Measurements from ENCODE around the gene SLC50A1. TPM values are rescaled to one million over a fixed set of nuclear protein-coding genes. Genes with fewer than 3 reads are reported as not detected.

Gene SLC50A1
- total RNA-seq, 1 experiment from 2014 or later, result 67.4 TPM

DNA sequence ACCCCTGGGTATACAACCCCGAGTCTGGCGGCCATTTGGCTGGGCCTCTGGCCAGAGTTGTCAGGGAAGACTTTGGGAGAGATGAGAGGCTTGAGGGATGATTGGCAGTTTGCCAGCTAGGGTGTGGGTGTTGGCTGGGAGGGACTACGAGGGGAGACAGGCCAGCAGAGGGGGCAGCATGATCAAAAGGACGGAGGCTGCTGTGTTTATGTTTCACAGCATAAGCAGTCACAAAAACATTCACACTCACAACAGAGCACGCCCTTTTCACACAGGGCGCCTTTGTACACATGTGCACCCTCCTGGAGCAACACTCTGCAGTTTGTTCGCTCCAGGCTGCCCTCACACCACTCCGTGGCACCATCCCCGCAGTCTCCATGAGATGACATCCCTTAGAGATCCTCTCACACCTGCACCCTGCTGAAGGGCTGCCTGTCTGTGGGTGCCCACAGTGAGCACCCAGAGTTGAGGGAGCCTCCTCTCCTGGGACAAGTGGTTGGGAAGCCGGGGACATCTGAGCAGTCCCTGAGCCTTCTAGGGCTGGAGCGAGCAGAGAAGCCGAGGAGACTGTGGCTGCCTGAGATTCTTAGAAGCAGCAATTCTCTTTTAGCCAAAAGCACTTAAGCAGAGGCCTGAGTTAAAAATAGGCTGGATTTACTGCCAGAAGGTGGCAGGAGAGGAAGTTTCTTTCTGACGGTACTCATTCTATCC is 41.6 kb upstream of the SLC50A1 start:
- no peak overlapping the region for H3K4me3 ChIP-seq (ENCODE audit: low read depth in 2 of 2, low read length in 2 of 2)
- no peaks in the 10 kb centered on the region for H3K9me3 ChIP-seq (ENCODE audit: control insufficient read depth, insufficient read depth, low read depth, low read length)
- DNase-seq (ENCODE audit: low read depth, low spot score) (no peak), ATAC-seq (peak; percentile 80)
- CTCF ChIA-PET, result interaction anchor here (0.6 kb wide), 1 partner anchor 93 kb away, joined by 5 read pairs; no protein-coding TSS in a partner anchor
- H3K4me1 ChIP-seq (ENCODE audit: control insufficient read depth, insufficient read depth, low read length), result peaks cover 16% of the 10 kb centered on the region; the same call in 1 of the 2 replicates
- H3K36me3 ChIP-seq (ENCODE audit: control insufficient read depth, insufficient read depth, low read length), result no peaks in the 10 kb centered on the region
- POLR2A ChIA-PET, result no interaction called here
- peaks cover 2% of the 10 kb centered on the region; the same call in 1 of the 2 replicates for H3K27me3 ChIP-seq (ENCODE audit: control insufficient read depth, insufficient read depth, low read length)
- intact Hi-C loops (cut with micrococcal nuclease; ENCODE audit: unreplicated experiment), result loop anchor here (2.0 to 5.0 kb wide), 2 partner anchors 33 to 75 kb away; partner anchors contain the start of gene EFNA1
- no peak overlapping the region for H3K27ac ChIP-seq (ENCODE audit: low read length)
- TF ChIP-seq, protein P1, sequence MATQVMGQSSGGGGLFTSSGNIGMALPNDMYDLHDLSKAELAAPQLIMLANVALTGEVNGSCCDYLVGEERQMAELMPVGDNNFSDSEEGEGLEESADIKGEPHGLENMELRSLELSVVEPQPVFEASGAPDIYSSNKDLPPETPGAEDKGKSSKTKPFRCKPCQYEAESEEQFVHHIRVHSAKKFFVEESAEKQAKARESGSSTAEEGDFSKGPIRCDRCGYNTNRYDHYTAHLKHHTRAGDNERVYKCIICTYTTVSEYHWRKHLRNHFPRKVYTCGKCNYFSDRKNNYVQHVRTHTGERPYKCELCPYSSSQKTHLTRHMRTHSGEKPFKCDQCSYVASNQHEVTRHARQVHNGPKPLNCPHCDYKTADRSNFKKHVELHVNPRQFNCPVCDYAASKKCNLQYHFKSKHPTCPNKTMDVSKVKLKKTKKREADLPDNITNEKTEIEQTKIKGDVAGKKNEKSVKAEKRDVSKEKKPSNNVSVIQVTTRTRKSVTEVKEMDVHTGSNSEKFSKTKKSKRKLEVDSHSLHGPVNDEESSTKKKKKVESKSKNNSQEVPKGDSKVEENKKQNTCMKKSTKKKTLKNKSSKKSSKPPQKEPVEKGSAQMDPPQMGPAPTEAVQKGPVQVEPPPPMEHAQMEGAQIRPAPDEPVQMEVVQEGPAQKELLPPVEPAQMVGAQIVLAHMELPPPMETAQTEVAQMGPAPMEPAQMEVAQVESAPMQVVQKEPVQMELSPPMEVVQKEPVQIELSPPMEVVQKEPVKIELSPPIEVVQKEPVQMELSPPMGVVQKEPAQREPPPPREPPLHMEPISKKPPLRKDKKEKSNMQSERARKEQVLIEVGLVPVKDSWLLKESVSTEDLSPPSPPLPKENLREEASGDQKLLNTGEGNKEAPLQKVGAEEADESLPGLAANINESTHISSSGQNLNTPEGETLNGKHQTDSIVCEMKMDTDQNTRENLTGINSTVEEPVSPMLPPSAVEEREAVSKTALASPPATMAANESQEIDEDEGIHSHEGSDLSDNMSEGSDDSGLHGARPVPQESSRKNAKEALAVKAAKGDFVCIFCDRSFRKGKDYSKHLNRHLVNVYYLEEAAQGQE (IDR thresholded peaks at IDR 0.05; ENCODE audit: insufficient read depth in 1 of 2, low read depth in 2 of 2, low read length in 1 of 2), result no peak
- TF ChIP-seq, protein P2, sequence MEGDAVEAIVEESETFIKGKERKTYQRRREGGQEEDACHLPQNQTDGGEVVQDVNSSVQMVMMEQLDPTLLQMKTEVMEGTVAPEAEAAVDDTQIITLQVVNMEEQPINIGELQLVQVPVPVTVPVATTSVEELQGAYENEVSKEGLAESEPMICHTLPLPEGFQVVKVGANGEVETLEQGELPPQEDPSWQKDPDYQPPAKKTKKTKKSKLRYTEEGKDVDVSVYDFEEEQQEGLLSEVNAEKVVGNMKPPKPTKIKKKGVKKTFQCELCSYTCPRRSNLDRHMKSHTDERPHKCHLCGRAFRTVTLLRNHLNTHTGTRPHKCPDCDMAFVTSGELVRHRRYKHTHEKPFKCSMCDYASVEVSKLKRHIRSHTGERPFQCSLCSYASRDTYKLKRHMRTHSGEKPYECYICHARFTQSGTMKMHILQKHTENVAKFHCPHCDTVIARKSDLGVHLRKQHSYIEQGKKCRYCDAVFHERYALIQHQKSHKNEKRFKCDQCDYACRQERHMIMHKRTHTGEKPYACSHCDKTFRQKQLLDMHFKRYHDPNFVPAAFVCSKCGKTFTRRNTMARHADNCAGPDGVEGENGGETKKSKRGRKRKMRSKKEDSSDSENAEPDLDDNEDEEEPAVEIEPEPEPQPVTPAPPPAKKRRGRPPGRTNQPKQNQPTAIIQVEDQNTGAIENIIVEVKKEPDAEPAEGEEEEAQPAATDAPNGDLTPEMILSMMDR (IDR thresholded peaks at IDR 0.05), result peak; percentile 75
- in situ Hi-C loops (cut with HindIII; ENCODE audit: low pct_unique_long_range_greater_than_20kb, low sequenced_read_pairs), result no loop called here
- no TSS peak for BruUV-seq (replicated peaks)

DNA sequence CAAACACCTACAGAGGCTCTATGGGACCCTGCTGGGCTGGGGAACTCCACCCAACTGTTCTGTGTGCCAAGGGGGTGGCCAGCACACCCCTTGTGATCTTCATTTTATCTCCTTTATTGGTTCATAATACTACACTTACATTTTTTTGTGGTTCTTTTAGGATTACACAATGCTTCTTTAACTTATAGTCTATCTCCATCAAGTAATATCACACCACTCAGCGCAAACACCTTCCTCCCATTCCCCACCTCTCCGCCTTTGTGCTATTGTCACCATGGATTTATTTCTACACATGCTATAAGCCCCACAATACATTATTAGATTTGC is 41.1 kb upstream of the SLC50A1 start:
- BruUV-seq (replicated peaks), result no TSS peak
- in situ Hi-C loops (cut with HindIII; ENCODE audit: low pct_unique_long_range_greater_than_20kb, low sequenced_read_pairs), result no loop called here
- intact Hi-C loops (cut with micrococcal nuclease; ENCODE audit: unreplicated experiment), result loop anchor here (5.0 kb wide), 1 partner anchor 33 kb away; the partner anchor contains the start of gene EFNA1
- no peak for ATAC-seq
- no peak for DNase-seq (ENCODE audit: low read depth, low spot score)
- Histone ChIP-seq H3K4me3 (ENCODE audit: low read depth in 2 of 2, low read length in 2 of 2) (no peak overlapping the region), H3K9me3 (ENCODE audit: control insufficient read depth, insufficient read depth, low read depth, low read length) (no peaks in the 10 kb centered on the region), H3K4me1 (ENCODE audit: control insufficient read depth, insufficient read depth, low read length) (peaks cover 16% of the 10 kb centered on the region; the same call in 1 of the 2 replicates), H3K27me3 (ENCODE audit: control insufficient read depth, insufficient read depth, low read length) (peaks cover 2% of the 10 kb centered on the region; the same call in 1 of the 2 replicates), H3K27ac (ENCODE audit: low read length) (no peak overlapping the region), H3K36me3 (ENCODE audit: control insufficient read depth, insufficient read depth, low read length) (no peaks in the 10 kb centered on the region)
- ChIA-PET CTCF (interaction anchor here (1.1 kb wide), 1 partner anchor 9 kb away, joined by 7 read pairs; no protein-coding TSS in a partner anchor), POLR2A (no interaction called here)
- TF ChIP-seq, protein P1 (IDR thresholded peaks at IDR 0.05; ENCODE audit: insufficient read depth in 1 of 2, low read depth in 2 of 2, low read length in 1 of 2), result no peak
- TF ChIP-seq SIN3A (IDR thresholded peaks at IDR 0.05; ENCODE audit: borderline replicate concordance, insufficient read depth, low read depth, low read length) (no peak), TCF7L2 (IDR thresholded peaks at IDR 0.05; ENCODE audit: low read depth, low read length) (no peak), POLR2AphosphoS5 (IDR thresholded peaks at IDR 0.05; ENCODE audit: low read depth, low read length) (no peak)
- TF ChIP-seq, protein P2 (IDR thresholded peaks at IDR 0.05), result no peak

Data from Panc1 (cell line).